ENCODE data around the gene CDH2. TPM values are rescaled to one million over a fixed set of nuclear protein-coding genes. Genes with fewer than 3 reads are reported as not detected.

The CDH2 gene
- total RNA-seq, 1 experiment from 2014 or later = 15.0 TPM

- no peaks in the 10 kb centered on the region for H3K36me3 ChIP-seq (ENCODE audit: insufficient read depth, low read length, poor library complexity, severe bottlenecking)
- ChIA-PET CTCF (no interaction called here), POLR2A (ENCODE audit: low non-redundant PET) (no interaction called here)
- H3K9me3 ChIP-seq (ENCODE audit: low read depth, low read length, poor library complexity, severe bottlenecking) = no peaks in the 10 kb centered on the region
- DNase-seq (ENCODE audit: low spot score) = peak; percentile 45
- intact Hi-C loops (cut with micrococcal nuclease; ENCODE audit: unreplicated experiment) = no loop called here
- H3K4me1 ChIP-seq (ENCODE audit: insufficient read depth, low read length, poor library complexity, severe bottlenecking) = peaks cover 6% of the 10 kb centered on the region
- no peak overlapping the region for H3K27ac ChIP-seq (ENCODE audit: low read depth, low read length, poor library complexity, severe bottlenecking)
- H3K4me3 ChIP-seq (ENCODE audit: low read depth, low read length, poor library complexity, severe bottlenecking) = no peak overlapping the region
- no peak for TF ChIP-seq EZH2 (IDR thresholded peaks at IDR 0.05; ENCODE audit: borderline replicate concordance, low read depth, low read length, poor library complexity, severe bottlenecking)
- no peak for TF ChIP-seq CTCF (conservative IDR thresholded peaks at IDR 0.05; ENCODE audit: low read depth, low read length)
- no TSS peak for BruUV-seq (replicated peaks)
- H3K27me3 ChIP-seq (replicated peaks; ENCODE audit: insufficient read depth, low read depth, low read length, poor library complexity) = peaks cover 12% of the 10 kb centered on the region
These were observed 29.2 kb downstream of the CDH2 start for GRCh38 chr18:28147674-28148171.

- Histone ChIP-seq H3K4me1 (ENCODE audit: insufficient read depth, low read length, poor library complexity, severe bottlenecking) (peaks cover 6% of the 10 kb centered on the region), H3K9me3 (ENCODE audit: low read depth, low read length, poor library complexity, severe bottlenecking) (no peaks in the 10 kb centered on the region), H3K36me3 (ENCODE audit: insufficient read depth, low read length, poor library complexity, severe bottlenecking) (no peaks in the 10 kb centered on the region), H3K4me3 (ENCODE audit: low read depth, low read length, poor library complexity, severe bottlenecking) (no peak overlapping the region), H3K27ac (ENCODE audit: low read depth, low read length, poor library complexity, severe bottlenecking) (no peak overlapping the region), H3K27me3 (replicated peaks; ENCODE audit: insufficient read depth, low read depth, low read length, poor library complexity) (peaks cover 12% of the 10 kb centered on the region)
- intact Hi-C loops (cut with micrococcal nuclease; ENCODE audit: unreplicated experiment) = no loop called here
- CTCF ChIA-PET = no interaction called here
- TF ChIP-seq CTCF (conservative IDR thresholded peaks at IDR 0.05; ENCODE audit: low read depth, low read length) (no peak), EZH2 (IDR thresholded peaks at IDR 0.05; ENCODE audit: borderline replicate concordance, low read depth, low read length, poor library complexity, severe bottlenecking) (no peak)
- no peak for DNase-seq (ENCODE audit: low spot score)
- no TSS peak for BruUV-seq (replicated peaks)
- POLR2A ChIA-PET (ENCODE audit: low non-redundant PET) = no interaction called here
These were observed 33.2 kb downstream of the CDH2 start for GRCh38 chr18:28143725-28144124.

GRCh38 chr18:28138816-28139215 lies 38.1 kb downstream of the CDH2 start:
- CTCF ChIA-PET = no interaction called here
- POLR2A ChIA-PET (ENCODE audit: low non-redundant PET) = no interaction called here
- intact Hi-C loops (cut with micrococcal nuclease; ENCODE audit: unreplicated experiment) = no loop called here
- TF ChIP-seq CTCF (conservative IDR thresholded peaks at IDR 0.05; ENCODE audit: low read depth, low read length) = no peak
- TF ChIP-seq EZH2 (IDR thresholded peaks at IDR 0.05; ENCODE audit: borderline replicate concordance, low read depth, low read length, poor library complexity, severe bottlenecking) = no peak
- no peaks in the 10 kb centered on the region for H3K36me3 ChIP-seq (ENCODE audit: insufficient read depth, low read length, poor library complexity, severe bottlenecking)
- H3K27me3 ChIP-seq (replicated peaks; ENCODE audit: insufficient read depth, low read depth, low read length, poor library complexity) = no peaks in the 10 kb centered on the region
- DNase-seq (ENCODE audit: low spot score) = no peak
- H3K9me3 ChIP-seq (ENCODE audit: low read depth, low read length, poor library complexity, severe bottlenecking) = no peaks in the 10 kb centered on the region
- H3K4me3 ChIP-seq (ENCODE audit: low read depth, low read length, poor library complexity, severe bottlenecking) = no peak overlapping the region
- no peak overlapping the region for H3K27ac ChIP-seq (ENCODE audit: low read depth, low read length, poor library complexity, severe bottlenecking)
- H3K4me1 ChIP-seq (ENCODE audit: insufficient read depth, low read length, poor library complexity, severe bottlenecking) = no peaks in the 10 kb centered on the region
- no TSS peak for BruUV-seq (replicated peaks)

All from A673 (cell line).